HepG2 (cell line): ENCODE results near the gene TEKT5. TPM values are rescaled to one million over a fixed set of nuclear protein-coding genes. Genes with fewer than 3 reads are reported as not detected.

Experiments
- BCL3 ChIP-seq: sonication (generic); formaldehyde crosslinking; IDR thresholded peaks from 2 replicates; pipeline ENCODE4 v1.5.1; 2020; ENCODE audit warnings: mild to moderate bottlenecking, missing genetic modification reagents, moderate library complexity
- EEA1 ChIP-seq: sonication (generic); formaldehyde crosslinking; IDR thresholded peaks from 2 replicates; pipeline ENCODE4 v1.5.1; 2020; ENCODE audit warnings: mild to moderate bottlenecking, missing genetic modification reagents, borderline replicate concordance
- EP300 ChIP-seq, 3 experiments: sonication (generic) in 1 of 3; formaldehyde crosslinking in 1 of 3; IDR thresholded peaks; 2 replicates each; pipeline versions ENCODE4 v1.5.1 to v1.6.1; 2011 to 2020; ENCODE audit warnings: low read depth in 2 of 3, low read length in 2 of 3, borderline replicate concordance in 1 of 3, improper control_type of control experiment in 1 of 3, mild to moderate bottlenecking in 1 of 3, missing genetic modification reagents in 1 of 3, moderate library complexity in 1 of 3
- FLYWCH1 ChIP-seq: sonication (generic); formaldehyde crosslinking; IDR thresholded peaks from 2 replicates; pipeline ENCODE4 v1.8.1; 2023; ENCODE audit warnings: mild to moderate bottlenecking, missing genetic modification reagents
- FOXA1 ChIP-seq, 2 experiments: fragments of 450-650 bp in 1 of 2; sonication (generic) in 1 of 2; formaldehyde crosslinking in 1 of 2; IDR thresholded peaks; 2 replicates each; pipeline versions ENCODE4 v1.4.0 to v1.6.1; 2016 to 2020; ENCODE audit warnings: missing genetic modification reagents in 1 of 2
- FOXJ3 ChIP-seq: sonication (generic); formaldehyde crosslinking; IDR thresholded peaks from 2 replicates; pipeline ENCODE4 v1.4.0; 2020; ENCODE audit warnings: missing genetic modification reagents, mild to moderate bottlenecking, borderline replicate concordance
- NFKBIZ ChIP-seq: IDR thresholded peaks from 2 replicates; pipeline ENCODE4 v1.6.1; 2018; ENCODE audit warnings: missing genetic modification reagents, missing compliant biosample characterization
- PCBP2 ChIP-seq: fragments of 200-400 bp; formaldehyde crosslinking; optimal IDR thresholded peaks from 2 replicates; pipeline ENCODE3; 2018; ENCODE audit warnings: low read length, low read depth; ENCODE audit not compliant: poor library complexity, severe bottlenecking
- PITX1 ChIP-seq: sonication (generic); formaldehyde crosslinking; IDR thresholded peaks from 2 replicates; pipeline ENCODE4 v1.5.1; 2020; ENCODE audit warnings: mild to moderate bottlenecking, missing genetic modification reagents
- PRMT3 ChIP-seq: sonication (generic); formaldehyde crosslinking; IDR thresholded peaks from 2 replicates; pipeline ENCODE4 v1.8.1; 2022; ENCODE audit warnings: low read depth, mild to moderate bottlenecking, moderate library complexity, missing genetic modification reagents, borderline replicate concordance
- RBAK ChIP-seq: sonication (generic); formaldehyde crosslinking; IDR thresholded peaks from 2 replicates; pipeline ENCODE4 v1.5.1; 2020; ENCODE audit warnings: mild to moderate bottlenecking, missing genetic modification reagents
- SP5 ChIP-seq: IDR thresholded peaks from 2 replicates; pipeline ENCODE4 v1.6.1; 2016; ENCODE audit warnings: low read depth, borderline replicate concordance
- ZIK1 ChIP-seq: sonication (generic); formaldehyde crosslinking; IDR thresholded peaks from 2 replicates; pipeline ENCODE4 v1.5.0; 2020; ENCODE audit warnings: mild to moderate bottlenecking, low read depth, missing genetic modification reagents, borderline replicate concordance
- ZNF230 ChIP-seq: sonication (generic); formaldehyde crosslinking; IDR thresholded peaks from 2 replicates; pipeline ENCODE4 v1.4.0; 2020; ENCODE audit warnings: mild to moderate bottlenecking, missing genetic modification reagents
- ZNF33A ChIP-seq: sonication (generic); formaldehyde crosslinking; IDR thresholded peaks from 2 replicates; pipeline ENCODE4 v1.5.1; 2020; ENCODE audit warnings: missing genetic modification reagents, mild to moderate bottlenecking, moderate library complexity, borderline replicate concordance
- ZNF557 ChIP-seq: sonication (generic); formaldehyde crosslinking; IDR thresholded peaks from 2 replicates; pipeline ENCODE4 v1.4.0; 2020; ENCODE audit warnings: missing genetic modification reagents
- ZNF780A ChIP-seq: sonication (generic); formaldehyde crosslinking; IDR thresholded peaks from 2 replicates; pipeline ENCODE4 v1.8.0; 2022; ENCODE audit warnings: mild to moderate bottlenecking, missing genetic modification reagents, moderate library complexity
- ZNF792 ChIP-seq: IDR thresholded peaks from 2 replicates; pipeline ENCODE4 v1.6.1; 2016
- ZNF878 ChIP-seq: sonication (generic); formaldehyde crosslinking; IDR thresholded peaks from 2 replicates; pipeline ENCODE4 v1.8.1; 2023; ENCODE audit warnings: mild to moderate bottlenecking, missing genetic modification reagents, moderate library complexity
- polyA plus RNA-seq, 8 experiments: library from polyadenylated mRNA; depleted of rRNA in 3 of 8; stranded (reverse) in 7 of 8; unstranded in 1 of 8; fragments of >200 nt; fragmentation: Illumina TruSeq in 4 of 8; extraction: Trizol in 4 of 8; gene quantifications; 2 replicates each; pipeline versions ENCODE4 v1.2.1 to v1.2.3, GENCODE V29; 2011 to 2016; ENCODE audit warnings: low read depth in 4 of 8, missing spikeins in 1 of 8, mixed read lengths in 1 of 8; ENCODE audit not compliant: insufficient read depth in 1 of 8
- total RNA-seq, 5 experiments: library from RNA; depleted of rRNA; stranded (reverse); fragments of >200 nt; fragmentation: Illumina TruSeq; extraction: Trizol; gene quantifications; 2 replicates each; pipeline ENCODE4 v1.2.3, GENCODE V29; 2016; ENCODE audit warnings: low read depth in 1 of 5
- TF ChIP-seq, protein P1 (sequence below): sonication (generic); formaldehyde crosslinking; IDR thresholded peaks from 2 replicates; pipeline ENCODE4 v1.5.1; 2020; ENCODE audit warnings: missing genetic modification reagents, mild to moderate bottlenecking, borderline replicate concordance
- TF ChIP-seq, protein P2 (sequence below): sonication (generic); formaldehyde crosslinking; IDR thresholded peaks from 2 replicates; pipeline ENCODE4 v1.4.0; 2020; ENCODE audit warnings: mild to moderate bottlenecking, missing genetic modification reagents
- TF ChIP-seq, protein P3 (sequence below): sonication (generic); formaldehyde crosslinking; conservative IDR thresholded peaks from 2 replicates; pipeline ENCODE4 v1.8.0; 2022; ENCODE audit warnings: mild to moderate bottlenecking, moderate library complexity, missing genetic modification reagents

TEKT5 gene
- total and polyA plus RNA-seq, 2 of the 13 experiments (the other 11 are each of a cell fraction or from before 2014, with no cell fraction given): 0.16 TPM; not detected in 1

DNA sequence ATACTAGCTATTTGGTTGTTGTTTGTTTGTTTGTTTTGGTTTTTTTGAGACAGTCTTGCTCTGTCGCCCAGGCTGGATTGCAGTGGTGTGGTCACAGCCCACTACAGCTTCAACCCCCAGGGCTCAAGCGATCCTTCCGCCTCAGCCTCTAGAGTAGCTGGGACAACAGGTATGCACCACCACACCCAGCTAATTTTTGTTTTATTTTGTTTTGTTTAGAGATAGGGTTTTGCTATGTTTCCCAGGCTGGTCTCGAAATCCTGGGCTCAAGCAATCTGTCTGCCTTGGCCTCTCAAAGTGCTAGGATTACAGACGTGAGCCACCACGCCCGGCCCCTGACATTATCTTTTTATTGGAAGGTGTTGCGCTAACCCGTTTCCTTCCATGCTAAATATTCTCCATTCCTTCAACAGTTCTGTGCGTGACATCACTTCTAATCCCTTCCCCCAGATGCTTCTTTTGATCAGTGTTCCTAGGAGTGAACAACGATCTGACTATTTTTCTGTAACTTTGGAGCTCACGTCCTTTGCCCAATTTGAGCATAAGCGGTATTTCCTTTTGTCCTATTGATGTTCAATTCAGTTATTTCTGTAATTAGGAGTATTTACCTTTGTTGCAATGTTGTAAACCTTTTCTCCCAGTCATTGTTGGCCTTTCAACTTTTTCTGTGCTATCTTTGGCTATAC is 84.1 kb downstream of the TEKT5 start (continued):
- no peak for TF ChIP-seq ZNF33A (CRISPR knock-in tag)
- no peak; the same call in 1 of the 2 replicates for TF ChIP-seq RBAK (CRISPR knock-in tag)
- TF ChIP-seq PITX1 (CRISPR knock-in tag): peak; percentile 96
- TF ChIP-seq NFKBIZ (CRISPR knock-in tag): peak; percentile 34; the same call in 1 of the 2 replicates
- peak; percentile 90; the same call in 1 of the 2 replicates for TF ChIP-seq FOXJ3 (CRISPR knock-in tag)
- no peak for TF ChIP-seq PRMT3 (CRISPR knock-in tag)
- TF ChIP-seq, protein P1, sequence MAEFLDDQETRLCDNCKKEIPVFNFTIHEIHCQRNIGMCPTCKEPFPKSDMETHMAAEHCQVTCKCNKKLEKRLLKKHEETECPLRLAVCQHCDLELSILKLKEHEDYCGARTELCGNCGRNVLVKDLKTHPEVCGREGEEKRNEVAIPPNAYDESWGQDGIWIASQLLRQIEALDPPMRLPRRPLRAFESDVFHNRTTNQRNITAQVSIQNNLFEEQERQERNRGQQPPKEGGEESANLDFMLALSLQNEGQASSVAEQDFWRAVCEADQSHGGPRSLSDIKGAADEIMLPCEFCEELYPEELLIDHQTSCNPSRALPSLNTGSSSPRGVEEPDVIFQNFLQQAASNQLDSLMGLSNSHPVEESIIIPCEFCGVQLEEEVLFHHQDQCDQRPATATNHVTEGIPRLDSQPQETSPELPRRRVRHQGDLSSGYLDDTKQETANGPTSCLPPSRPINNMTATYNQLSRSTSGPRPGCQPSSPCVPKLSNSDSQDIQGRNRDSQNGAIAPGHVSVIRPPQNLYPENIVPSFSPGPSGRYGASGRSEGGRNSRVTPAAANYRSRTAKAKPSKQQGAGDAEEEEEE: peak; percentile 83
- no peak for TF ChIP-seq ZNF780A (CRISPR knock-in tag)
- TF ChIP-seq PCBP2: no peak
- peak; percentile 85; the same call in 1 of the 2 replicates for TF ChIP-seq ZNF878
- TF ChIP-seq ZIK1 (CRISPR knock-in tag): no peak
- TF ChIP-seq ZNF557 (CRISPR knock-in tag): 0 out of 2 replicates have a peak, but pooled peaks have one; percentile 73
- TF ChIP-seq EP300 (IDR thresholded peaks at IDR 0.05; ENCODE audit: low read depth in 2 of 2, low read length in 2 of 2): peak in 1 of 2 experiments; percentile 92; a peak in 1 of 4 replicates
- peak; percentile 71; the same call in 1 of the 2 replicates for TF ChIP-seq EP300 (CRISPR knock-in tag; IDR thresholded peaks at IDR 0.05; ENCODE audit: borderline replicate concordance)
- peak; percentile 59; the same call in 1 of the 2 replicates for TF ChIP-seq SP5
- no peak for TF ChIP-seq EEA1 (CRISPR knock-in tag)
- TF ChIP-seq BCL3: no peak
- no peak for TF ChIP-seq ZNF230 (CRISPR knock-in tag)
- TF ChIP-seq ZNF792 (CRISPR knock-in tag): peak; percentile 52; the same call in 1 of the 2 replicates
- peak; percentile 83 for TF ChIP-seq FOXA1 (IDR thresholded peaks at IDR 0.05)
- peak; percentile 70 for TF ChIP-seq FOXA1 (CRISPR knock-in tag; IDR thresholded peaks at IDR 0.05)
- TF ChIP-seq FLYWCH1: no peak
- TF ChIP-seq, protein P2, sequence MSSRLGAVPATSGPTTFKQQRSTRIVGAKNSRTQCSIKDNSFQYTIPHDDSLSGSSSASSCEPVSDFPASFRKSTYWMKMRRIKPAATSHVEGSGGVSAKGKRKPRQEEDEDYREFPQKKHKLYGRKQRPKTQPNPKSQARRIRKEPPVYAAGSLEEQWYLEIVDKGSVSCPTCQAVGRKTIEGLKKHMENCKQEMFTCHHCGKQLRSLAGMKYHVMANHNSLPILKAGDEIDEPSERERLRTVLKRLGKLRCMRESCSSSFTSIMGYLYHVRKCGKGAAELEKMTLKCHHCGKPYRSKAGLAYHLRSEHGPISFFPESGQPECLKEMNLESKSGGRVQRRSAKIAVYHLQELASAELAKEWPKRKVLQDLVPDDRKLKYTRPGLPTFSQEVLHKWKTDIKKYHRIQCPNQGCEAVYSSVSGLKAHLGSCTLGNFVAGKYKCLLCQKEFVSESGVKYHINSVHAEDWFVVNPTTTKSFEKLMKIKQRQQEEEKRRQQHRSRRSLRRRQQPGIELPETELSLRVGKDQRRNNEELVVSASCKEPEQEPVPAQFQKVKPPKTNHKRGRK: no peak
- TF ChIP-seq, protein P3, sequence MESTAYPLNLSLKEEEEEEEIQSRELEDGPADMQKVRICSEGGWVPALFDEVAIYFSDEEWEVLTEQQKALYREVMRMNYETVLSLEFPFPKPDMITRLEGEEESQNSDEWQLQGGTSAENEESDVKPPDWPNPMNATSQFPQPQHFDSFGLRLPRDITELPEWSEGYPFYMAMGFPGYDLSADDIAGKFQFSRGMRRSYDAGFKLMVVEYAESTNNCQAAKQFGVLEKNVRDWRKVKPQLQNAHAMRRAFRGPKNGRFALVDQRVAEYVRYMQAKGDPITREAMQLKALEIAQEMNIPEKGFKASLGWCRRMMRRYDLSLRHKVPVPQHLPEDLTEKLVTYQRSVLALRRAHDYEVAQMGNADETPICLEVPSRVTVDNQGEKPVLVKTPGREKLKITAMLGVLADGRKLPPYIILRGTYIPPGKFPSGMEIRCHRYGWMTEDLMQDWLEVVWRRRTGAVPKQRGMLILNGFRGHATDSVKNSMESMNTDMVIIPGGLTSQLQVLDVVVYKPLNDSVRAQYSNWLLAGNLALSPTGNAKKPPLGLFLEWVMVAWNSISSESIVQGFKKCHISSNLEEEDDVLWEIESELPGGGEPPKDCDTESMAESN (CRISPR knock-in tag): no peak; the same call in 1 of the 2 replicates
